SH-SY5Y (cell line): ENCODE data around the gene SLC37A1.

Experiments used
- GATA2 ChIP-seq: IDR thresholded peaks from 2 replicates; pipeline ENCODE4 v1.6.1; 2011; ENCODE audit warnings: mild to moderate bottlenecking, low read depth, low read length
- GATA3 ChIP-seq: IDR thresholded peaks from 2 replicates; pipeline ENCODE4 v1.6.1; 2011; ENCODE audit warnings: low read depth, mild to moderate bottlenecking, low read length, moderate library complexity

SLC37A1 gene

DNA sequence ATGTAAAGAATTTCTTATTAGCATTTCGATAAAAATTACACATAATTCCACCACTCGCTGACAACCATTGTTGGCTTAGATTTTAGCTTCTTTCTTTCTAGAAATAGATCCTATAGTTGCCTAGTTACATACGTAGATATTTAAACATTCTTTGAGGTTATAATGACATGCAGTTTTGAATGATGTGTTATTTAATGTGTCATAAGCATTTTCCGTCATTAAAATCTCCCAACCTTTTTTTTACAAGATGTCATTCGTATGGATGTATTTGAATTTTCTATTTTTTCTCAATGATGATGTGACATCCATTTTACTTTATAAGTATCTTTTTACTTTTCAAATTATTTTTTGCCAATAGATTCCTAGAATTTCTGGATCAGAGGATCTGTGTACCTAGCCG, 44.7 kb downstream of the SLC37A1 start:
- TF ChIP-seq GATA3 = no peak
- no peak for TF ChIP-seq GATA2

- no peak for TF ChIP-seq GATA3
- no peak for TF ChIP-seq GATA2
Measured at GRCh38 chr21:42558846-42559245, 45.2 kb downstream of the SLC37A1 start.

GRCh38 chr21:42559326-42559725, 45.7 kb downstream of the SLC37A1 start:
- TF ChIP-seq GATA3 (no peak), GATA2 (no peak)

GRCh38 chr21:42560517-42561179, 47.0 kb downstream of the SLC37A1 start:
- no peak for TF ChIP-seq GATA2
- no peak for TF ChIP-seq GATA3

DNA sequence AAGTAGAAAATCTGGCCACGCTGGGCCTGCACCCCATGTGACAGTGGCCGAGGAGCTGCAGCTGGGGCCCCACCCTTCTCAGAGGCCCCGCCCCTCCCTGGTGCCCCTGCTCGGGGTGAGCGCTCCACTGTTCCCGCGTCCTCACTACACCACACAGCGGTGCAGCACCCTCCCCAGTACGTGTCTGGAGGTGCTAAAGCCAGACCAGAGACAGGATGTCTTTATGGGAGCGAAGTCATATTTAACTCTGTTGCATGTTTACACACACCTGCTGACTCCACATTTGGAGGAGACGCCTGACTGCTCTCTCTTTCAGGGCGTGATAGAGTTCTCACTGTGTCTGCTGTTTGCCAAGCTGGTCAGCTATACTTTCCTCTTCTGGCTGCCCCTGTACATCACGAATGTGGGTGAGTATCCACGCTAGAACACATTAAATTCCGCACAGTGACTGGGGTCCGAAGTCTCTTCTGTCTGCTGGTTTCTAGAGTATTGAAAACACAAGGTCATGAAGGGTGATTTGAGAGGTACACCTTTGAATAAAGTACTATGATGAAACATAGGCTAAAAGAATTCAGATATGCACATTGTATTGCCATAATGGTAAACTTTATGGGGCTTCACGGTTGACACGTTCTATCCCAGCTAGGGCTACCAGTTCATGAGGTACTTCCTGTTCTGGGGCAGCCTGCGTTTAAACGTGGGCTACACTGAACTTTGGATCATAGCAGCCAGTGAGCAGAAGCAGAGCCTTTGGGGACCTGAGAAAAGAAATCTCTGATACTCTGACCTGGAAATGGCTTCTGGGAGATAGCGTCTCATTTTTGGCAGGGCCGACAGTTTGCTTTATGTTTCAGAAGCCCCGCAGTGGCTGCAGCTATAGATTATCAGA, 48.4 kb downstream of the SLC37A1 start:
- TF ChIP-seq GATA2 (no peak), GATA3 (no peak)

- TF ChIP-seq GATA3 (no peak), GATA2 (no peak)
Measured at GRCh38 chr21:42562816-42563215, 49.2 kb downstream of the SLC37A1 start.

- TF ChIP-seq GATA3 = no peak
- TF ChIP-seq GATA2 = no peak
Measured at GRCh38 chr21:42563261-42563660, 49.6 kb downstream of the SLC37A1 start.

DNA sequence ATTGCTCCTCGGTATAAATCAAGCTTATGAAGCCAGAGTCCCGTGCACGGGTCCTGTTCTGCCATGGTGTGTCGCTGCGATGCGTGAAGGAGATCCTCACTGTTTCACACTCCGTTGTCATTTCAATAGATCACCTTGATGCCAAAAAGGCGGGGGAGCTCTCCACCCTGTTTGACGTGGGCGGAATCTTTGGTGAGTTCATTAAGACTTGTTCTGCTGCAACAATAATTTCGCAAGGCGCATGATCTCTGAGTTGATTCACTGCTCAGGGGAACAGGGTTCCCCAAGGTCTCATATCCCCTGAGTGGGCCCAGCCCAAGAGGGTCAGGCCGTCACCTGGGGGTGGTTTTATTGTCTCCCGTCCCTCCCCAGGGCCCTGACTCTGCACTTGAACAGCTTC, 50.0 kb downstream of the SLC37A1 start:
- TF ChIP-seq GATA3 = no peak
- TF ChIP-seq GATA2 = no peak

DNA sequence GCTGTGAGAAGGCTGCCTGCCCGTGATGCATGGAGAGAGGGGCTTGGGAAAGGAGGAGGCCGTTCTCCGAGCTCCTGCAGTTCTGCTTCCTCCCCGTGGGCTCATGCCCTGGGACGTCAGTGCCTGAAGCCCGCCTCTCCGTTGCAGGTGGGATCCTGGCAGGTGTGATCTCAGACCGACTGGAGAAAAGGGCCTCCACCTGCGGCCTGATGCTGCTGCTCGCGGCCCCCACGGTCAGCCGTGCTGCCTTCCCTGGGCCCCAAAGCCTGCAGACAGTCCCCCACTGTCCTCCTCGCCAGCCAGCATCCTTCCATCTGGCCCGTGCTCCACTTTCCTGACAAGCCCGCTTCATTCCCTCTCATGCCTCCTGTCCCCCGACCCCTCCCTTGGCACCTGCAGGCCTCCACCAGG, 50.9 kb downstream of the SLC37A1 start:
- TF ChIP-seq GATA2 (no peak), GATA3 (no peak)

GRCh38 chr21:42565206-42565810, 51.7 kb downstream of the SLC37A1 start:
- TF ChIP-seq GATA2 = no peak
- TF ChIP-seq GATA3 = no peak

- TF ChIP-seq GATA3 (no peak), GATA2 (no peak)
Measured at GRCh38 chr21:42565886-42566523, 52.4 kb downstream of the SLC37A1 start.

DNA sequence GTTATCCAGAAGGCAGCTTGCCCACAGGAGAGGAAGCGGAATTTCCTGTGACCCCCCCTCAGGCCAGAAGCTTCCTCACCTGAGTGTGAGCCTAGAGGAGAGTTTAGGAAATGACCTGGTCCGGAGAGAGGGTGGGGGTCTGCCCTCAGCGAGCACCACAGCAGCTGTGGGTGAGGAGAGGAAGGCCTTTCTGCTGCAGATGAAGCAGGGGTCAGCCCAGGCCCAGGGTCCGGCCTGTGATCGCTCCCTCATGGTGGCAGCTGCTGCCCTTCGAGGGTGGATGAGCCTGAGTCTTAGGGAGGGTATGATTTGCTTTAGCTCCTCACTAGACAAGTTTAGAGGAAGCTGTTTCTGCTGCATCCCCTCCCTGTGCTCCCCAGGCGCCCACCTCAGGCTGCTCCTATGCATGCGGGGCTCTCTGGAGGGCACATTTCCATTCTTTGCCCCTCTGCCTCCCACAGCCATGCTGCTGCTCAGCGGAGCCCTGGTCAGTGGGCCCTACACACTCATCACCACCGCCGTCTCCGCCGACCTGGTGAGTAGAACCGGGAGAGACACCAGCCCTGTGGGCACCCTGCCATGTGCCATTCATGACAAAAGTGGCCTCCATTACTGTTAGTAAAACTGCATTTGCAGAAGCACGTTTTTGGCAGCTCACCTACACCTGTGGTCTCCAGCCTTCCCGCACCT, 53.0 kb downstream of the SLC37A1 start:
- TF ChIP-seq GATA2 (no peak), GATA3 (no peak)

DNA sequence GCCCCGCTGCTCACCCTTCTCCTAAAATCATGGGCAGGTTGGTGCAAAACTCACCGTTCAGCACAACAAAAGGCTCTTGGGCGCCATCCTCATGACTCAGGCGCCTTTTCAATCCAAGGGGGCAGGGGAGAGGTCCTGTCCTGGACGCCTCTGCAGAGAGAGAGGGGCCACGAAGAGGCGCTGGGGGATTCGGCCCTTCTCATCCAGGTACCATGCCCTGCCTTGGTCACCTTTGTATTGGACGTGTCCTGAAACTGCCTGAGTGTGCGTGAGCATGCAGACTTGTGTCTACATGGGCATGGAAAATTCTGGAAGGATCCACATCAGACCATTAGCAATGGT, 53.5 kb downstream of the SLC37A1 start:
- TF ChIP-seq GATA3 = no peak
- TF ChIP-seq GATA2 = no peak

DNA sequence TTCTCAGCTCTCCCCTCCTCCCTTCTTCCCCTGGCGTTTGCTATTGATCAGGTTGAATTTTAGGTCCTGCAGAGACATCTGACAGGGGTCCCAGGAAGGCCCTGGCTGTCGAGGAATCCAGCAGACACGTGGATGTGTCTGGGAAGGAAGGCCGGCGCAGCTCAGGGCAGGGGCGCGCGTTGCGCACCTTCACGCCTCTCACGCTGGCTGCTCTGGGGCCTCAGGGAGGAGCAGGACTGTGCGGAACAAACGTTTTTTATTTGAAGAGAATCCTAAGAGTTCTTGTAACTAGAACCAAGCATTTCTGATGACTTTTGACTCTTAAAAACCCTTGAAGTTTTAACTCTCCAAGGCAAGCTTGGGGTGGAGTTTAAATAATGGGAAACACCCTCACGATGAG, 54.2 kb downstream of the SLC37A1 start:
- TF ChIP-seq GATA2 = no peak
- no peak for TF ChIP-seq GATA3
